Daoy (cell line): ENCODE results near the gene RTL9. TPM values are rescaled to one million over a fixed set of nuclear protein-coding genes. Genes with fewer than 3 reads are reported as not detected.

Experiments used
- DNase-seq: peaks from one replicate; pipeline ENCODE4 v3.0.0-alpha.2; 2015; ENCODE audit warnings: low read depth
- total RNA-seq: library from RNA; depleted of rRNA; stranded (reverse); fragments of >200 nt; shearing (Covaris generic); gene quantifications from 2 replicates; pipeline ENCODE4 v1.2.3, GENCODE V29; 2014

The RTL9 gene
- total RNA-seq, 1 experiment from 2014 or later: not detected

DNA sequence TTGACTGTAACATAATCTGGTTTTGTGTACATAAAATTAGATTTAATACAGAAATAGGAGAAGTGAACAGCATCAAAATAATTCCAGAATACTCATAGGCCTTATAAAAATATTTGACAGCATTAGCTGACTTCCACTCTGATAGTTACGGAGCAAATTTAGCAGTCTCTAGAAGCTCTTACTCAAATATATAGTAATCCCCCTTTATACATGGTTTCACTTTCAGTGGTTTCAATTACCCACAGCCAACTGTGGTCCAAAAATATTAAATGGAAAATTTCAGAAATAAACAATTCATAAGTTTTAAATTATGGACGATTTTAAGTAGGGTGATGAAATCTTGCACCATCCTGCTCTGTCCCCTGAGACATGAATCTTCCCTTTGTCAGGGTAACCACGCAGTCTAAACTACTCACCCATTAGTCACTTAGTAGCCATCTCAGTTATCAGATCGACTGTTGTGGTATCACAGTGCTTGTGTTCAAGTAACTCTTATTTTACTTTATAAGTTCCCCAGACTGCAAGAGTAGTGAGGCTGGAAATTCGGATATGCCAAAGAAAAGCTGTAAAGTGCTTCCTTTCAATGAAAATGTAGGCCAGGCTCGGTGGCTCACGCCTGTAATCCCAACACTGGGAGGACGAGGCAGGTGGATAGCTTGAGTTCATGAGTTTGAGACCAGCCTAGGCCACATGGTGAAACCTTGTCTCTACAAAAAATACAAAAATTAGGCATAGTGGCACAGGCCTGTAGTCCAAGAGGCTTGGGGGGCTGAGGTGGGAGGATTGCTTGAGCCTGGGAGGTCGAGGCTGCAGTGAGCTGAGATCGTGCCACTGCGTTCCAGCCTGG, 17.2 kb upstream of the RTL9 start:
- peak; percentile 50 for DNase-seq

DNA sequence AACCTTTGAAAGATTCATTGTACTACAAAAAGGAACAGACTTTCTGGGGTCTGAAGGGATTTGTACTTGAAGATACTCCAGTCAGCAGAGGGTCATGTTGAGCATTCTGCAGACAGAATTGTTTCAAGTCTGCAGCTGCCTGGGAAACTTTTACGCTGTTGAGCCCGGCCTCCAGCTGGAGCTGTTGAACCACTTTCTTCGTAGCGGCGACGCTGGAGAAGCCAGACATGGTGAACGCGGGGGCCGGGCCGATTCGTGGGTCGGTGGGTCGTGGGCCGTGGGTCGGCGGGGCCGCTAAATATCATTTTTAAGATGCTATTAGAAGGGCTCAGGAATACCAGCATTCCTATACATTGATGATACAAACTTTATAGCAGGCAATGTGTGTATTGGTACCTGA, 12.0 kb upstream of the RTL9 start:
- no peak for DNase-seq

- no peak for DNase-seq
Measured at GRCh38 chrX:110359273-110359672, 625 bp downstream of the RTL9 start.

DNA sequence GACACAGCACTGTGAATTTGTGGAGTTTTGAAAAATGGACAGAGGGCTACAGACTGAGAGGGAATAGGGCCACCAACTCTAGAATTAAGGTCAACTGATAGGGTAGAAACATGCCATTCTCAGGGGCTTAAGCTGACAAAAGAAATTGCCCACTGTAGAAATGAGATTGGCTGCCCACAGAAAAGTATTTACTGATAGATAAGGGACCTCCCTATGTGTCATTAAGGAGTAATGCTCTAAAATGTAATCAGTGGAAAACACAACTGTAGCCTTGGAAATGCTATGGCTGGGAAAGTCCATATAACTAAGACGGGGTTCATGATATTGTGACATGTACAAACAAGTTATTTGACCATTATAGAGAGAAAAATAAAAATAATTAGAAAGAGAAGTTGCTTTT, 4.6 kb downstream of the RTL9 start:
- DNase-seq: no peak

DNA sequence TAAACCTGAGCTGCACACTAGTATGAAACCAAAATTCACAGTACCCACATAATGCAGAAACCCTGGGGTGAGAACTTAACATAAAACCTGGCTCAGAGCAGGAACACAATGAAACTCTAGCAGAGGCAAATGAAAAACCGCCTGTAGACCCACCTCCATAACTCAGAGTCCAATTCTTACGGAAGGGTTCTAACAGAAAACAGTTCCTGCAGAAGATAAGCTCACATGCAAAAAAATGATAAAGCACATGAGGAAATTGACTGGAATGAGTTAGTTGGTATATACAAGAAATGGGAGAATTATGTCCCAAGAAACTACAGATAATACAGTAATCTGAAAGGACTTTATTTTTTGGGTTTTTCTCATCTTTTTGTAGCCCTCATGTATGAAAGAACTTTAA, 14.7 kb downstream of the RTL9 start:
- no peak for DNase-seq

DNA sequence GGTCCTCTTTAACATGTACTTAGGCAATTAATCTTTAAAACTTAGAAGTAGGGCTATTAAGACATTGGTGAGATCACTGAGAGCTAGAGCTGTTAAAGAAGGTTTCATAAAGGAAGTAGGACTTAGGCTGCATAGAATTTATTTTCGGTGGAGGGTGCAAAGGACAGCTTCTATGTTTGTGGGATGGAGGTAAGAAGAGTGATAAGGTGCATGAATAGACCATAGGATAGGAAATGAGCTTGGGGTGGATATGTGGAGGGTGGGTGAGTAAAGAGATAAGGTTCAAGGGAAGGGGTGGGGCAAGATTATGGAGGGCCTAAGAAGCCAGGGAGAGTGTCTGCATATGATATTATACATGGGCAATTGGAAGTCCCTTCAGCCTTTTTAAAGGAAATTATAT, 15.9 kb downstream of the RTL9 start:
- DNase-seq: no peak

DNA sequence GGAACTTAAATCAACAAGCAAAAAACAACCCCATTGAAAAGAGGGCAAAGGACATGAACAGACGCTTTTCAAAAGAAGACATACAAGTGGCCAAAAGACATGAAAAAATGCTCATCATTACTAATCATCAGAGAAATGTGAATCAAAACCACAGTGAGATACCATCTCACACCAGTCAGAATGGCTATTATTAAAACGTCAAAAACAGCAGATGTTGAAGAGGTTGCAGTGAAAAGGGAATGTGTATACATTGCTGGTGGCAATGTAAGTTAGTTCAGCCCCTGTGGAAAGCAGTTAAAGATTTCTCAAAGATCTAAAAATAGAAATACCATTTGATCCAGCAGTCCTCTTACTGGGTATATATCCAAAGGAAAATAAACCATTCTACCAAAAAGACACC, 22.6 kb downstream of the RTL9 start:
- no peak for DNase-seq

GRCh38 chrX:110383414-110383813, 24.8 kb downstream of the RTL9 start:
- DNase-seq: no peak

DNA sequence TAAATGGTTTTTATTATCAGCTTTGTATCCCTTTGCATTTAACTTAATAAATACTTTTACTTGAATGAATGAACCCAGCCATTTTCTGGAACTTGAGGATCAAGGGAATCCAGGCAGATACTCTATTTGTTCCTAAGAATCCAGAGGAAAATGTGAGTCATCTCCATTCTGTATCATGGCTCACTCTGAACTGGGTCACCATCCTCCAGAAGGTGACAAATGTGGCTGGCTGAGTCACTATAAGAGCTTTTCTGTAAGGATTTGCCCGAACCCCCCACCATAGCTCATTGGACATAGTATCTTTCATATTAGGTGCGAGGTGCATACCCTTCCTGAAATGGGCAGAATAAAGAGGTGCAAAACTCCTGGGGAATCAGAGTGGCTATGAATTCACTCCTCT, 25.8 kb downstream of the RTL9 start:
- peak; percentile 23 for DNase-seq

- DNase-seq: no peak
Measured at GRCh38 chrX:110389570-110389969, 30.9 kb downstream of the RTL9 start.

- DNase-seq: no peak
Measured at GRCh38 chrX:110391086-110391485, 32.4 kb downstream of the RTL9 start.

DNA sequence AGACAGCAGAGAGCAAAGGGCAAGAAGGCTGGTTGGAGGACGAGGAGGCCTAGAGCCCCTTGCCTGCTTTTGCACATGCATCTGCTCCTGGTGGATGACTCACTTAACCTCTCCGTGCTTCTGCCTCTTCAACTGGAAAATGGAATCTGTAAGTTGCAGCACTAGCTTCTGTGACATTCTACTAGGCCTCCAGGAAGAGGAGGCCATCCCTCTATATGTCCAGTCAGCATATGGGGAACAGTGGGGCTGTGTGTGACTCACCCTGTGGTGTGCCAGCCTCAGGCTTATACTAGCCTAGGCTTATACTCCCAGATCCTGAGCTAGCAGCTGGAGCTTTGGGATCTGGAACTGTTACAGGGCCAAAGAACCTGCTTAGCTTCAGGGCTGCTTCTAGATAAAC, 36.0 kb downstream of the RTL9 start:
- DNase-seq: peak; percentile 69

GRCh38 chrX:110395877-110396276, 37.2 kb downstream of the RTL9 start:
- DNase-seq: no peak

GRCh38 chrX:110396735-110397134, 38.1 kb downstream of the RTL9 start:
- DNase-seq: no peak

DNA sequence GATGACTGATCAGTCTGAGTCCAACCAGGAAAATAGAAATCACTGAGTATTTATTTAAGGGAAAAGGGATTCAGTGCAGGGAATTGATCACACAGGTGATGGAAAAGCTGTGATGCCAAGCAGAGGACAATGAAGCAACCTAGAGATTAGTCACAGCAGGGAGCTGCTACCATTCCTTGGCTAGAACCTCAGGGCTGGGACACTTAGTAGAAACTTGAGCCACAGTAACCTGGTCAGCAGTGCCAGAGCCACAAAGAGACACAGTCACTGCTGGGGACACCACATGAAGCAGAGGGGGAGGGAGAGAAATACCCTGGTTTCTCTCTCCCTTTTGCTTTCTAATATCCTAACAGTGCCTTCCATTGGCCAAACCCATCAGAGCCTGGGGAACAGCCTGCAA, 38.7 kb downstream of the RTL9 start:
- DNase-seq: no peak

DNA sequence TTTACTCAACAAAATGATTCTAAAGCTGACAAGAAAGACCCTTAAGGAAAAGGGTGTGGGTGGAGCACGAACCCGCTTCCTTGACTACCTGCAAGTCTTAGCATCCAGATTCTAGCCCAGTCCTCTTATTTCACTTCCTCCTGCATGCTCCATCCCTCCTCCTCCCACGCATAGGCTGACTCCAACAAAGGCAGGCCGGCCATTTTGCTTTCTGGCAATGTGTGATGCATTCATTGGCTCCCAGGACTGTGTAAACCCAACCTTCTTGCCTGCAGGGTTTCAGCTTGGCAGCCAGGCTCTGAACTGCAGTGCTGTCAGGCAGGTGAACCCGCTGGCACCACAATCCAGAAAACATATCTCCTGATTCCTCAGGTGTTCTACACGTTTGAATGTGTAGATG, 39.3 kb downstream of the RTL9 start:
- no peak for DNase-seq

DNA sequence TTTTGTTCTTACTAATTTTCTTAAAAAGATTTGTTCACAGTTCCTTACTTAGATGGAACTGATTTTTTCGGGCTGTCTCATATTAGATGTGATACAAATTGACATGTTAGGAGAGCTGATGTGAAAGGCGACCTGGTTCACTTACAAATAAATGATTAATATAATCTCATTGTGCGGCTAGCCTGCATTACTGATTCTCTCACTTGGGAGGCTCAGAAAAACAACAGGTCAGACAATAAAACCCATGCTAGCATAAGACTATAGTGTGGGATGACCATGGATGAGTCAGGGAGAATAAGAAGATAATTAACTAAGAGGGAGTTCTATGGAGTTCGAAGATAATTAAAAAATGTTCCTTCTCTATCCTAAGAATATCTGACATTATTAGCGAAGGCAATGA, 40.8 kb downstream of the RTL9 start:
- no peak for DNase-seq

DNA sequence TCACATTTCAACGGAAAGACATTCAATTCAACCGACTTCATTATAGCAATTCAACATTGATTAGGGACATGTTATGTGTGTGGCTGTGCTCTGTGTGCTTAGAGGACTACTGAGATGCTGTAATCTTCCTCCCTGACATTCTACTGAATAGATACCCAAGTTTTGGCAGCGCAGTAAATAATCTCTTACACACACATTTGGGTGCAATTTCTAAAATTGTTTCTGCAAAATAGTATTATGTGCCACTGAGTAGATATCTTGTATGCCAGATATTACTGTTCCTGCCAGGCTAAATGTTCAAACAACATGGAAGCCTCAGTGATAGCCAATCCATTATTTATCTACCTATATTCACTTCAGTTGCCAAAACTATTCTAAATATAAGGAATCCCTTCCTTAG, 41.3 kb downstream of the RTL9 start:
- no peak for DNase-seq

- no peak for DNase-seq
Measured at GRCh38 chrX:110401135-110401534, 42.5 kb downstream of the RTL9 start.

- peak; percentile 47 for DNase-seq
Measured at GRCh38 chrX:110402091-110402849, 43.6 kb downstream of the RTL9 start.

DNA sequence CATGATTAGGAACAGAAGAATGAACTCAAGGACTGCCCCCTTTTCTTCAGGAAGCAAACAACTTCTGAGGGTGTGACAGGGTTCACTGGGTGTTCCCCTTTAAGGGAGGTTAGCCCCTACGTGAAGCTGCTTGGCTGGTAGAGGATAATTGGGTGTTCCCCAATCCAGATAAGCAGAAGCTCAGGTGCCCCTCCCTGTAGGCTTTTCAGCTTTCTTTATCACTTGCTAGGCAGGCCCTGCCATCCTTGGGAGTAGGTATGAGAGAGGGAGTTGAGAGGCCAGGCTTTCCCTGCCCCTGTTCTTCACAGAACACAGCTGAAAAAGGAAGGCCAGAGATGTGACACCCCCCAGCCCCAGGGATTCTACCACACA, 44.2 kb downstream of the RTL9 start:
- no peak for DNase-seq

DNA sequence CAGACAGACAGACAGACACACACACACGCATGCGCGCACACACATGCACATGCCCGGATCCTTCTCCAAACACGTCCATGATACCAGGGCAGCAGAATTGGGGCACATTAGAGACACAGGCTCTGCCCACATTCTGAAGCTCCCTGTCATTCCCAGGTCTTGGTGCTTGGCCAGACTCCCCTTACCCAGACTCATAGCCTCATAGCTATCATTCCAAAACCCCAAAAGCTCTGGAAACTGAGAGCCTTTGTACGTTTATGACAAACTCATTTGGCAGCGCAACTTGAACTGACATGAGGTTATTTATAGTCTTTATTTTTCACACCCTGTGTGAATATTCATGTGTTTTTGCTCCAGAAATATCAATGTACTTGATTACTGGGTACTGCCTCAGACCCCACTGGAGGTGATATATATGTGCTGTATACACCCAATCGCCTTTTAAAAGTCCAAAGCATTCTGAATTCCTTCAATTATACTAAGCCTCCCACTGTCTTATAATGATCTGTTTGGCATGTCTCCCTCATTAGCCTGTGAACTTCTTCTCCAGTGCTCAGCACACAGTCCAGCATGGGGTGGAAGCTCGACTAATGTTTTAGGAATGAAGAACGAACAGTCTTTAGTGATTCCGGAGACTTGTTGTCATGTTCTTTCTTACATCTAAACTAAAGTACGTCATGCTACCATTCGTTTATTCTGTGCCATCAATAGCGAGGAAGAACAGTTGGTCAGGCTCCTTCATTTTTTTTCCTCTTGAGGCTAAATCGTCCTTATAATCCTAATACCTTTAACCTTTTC, 45.0 kb downstream of the RTL9 start:
- no peak for DNase-seq

GRCh38 chrX:110404376-110404775, 45.7 kb downstream of the RTL9 start:
- DNase-seq: no peak
